Gastroesophageal sphincter (tissue), 3 donors: Measurements from ENCODE around the gene ATXN2L.

Experiments used
- CTCF ChIP-seq, 4 experiments: fragments of 200-600 bp in 2 of 4; fragments of 450-650 bp in 2 of 4; sonication (generic) in 1 of 4; IDR thresholded peaks; one replicate each; pipeline ENCODE4 v1.5.1; 2017 to 2019; ENCODE audit warnings: antibody characterized with exemption in 4 of 4, mild to moderate bottlenecking in 2 of 4, moderate library complexity in 2 of 4
- EP300 ChIP-seq: sonication (generic); formaldehyde crosslinking; IDR thresholded peaks from one replicate; pipeline ENCODE4 v1.6.1; 2017; ENCODE audit warnings: antibody characterized with exemption, mild to moderate bottlenecking
- POLR2A ChIP-seq, 2 donors: fragments of 450-650 bp; IDR thresholded peaks; one replicate each; pipeline ENCODE4 v1.6.1; 2017; ENCODE audit warnings: antibody characterized with exemption in 2 of 2, mild to moderate bottlenecking in 2 of 2, moderate library complexity in 1 of 2
- POLR2AphosphoS5 ChIP-seq: sonication (generic); formaldehyde crosslinking; IDR thresholded peaks from one replicate; pipeline ENCODE4 v1.6.1; 2017; ENCODE audit warnings: antibody characterized with exemption

GRCh38 chr16:28846933-28847273, 24.1 kb downstream of the ATXN2L start:
- TF ChIP-seq POLR2AphosphoS5: no peak
- no peak for TF ChIP-seq CTCF (IDR thresholded peaks at IDR 0.05)
- TF ChIP-seq EP300: no peak
- TF ChIP-seq POLR2A (IDR thresholded peaks at IDR 0.05): no peak
